Vagina (tissue), 2 donors: Measurements from ENCODE around the gene ANKRD30B.
"Not testable (repeated sequence)": the region's sequence is repeated elsewhere in the genome, so short reads cannot be mapped to it uniquely, and the experiment has no call there.

Experiments used
- CTCF ChIP-seq, 3 experiments: fragments of 450-650 bp in 2 of 3; fragments of 200-600 bp in 1 of 3; sonication (generic) in 1 of 3; IDR thresholded peaks; one replicate each; pipeline ENCODE4 v1.5.1; 2017 to 2019; ENCODE audit warnings: antibody characterized with exemption in 3 of 3, mild to moderate bottlenecking in 2 of 3, moderate library complexity in 2 of 3
- POLR2AphosphoS5 ChIP-seq, 2 donors: sonication (generic); formaldehyde crosslinking; IDR thresholded peaks; one replicate each; pipeline ENCODE4 v1.9.0; 2017; ENCODE audit warnings: antibody characterized with exemption in 2 of 2, mild to moderate bottlenecking in 2 of 2, low read depth in 1 of 2; ENCODE audit not compliant: insufficient read depth in 1 of 2

GRCh38 chr18:14811081-14811480 lies 63.1 kb downstream of the ANKRD30B start:
- TF ChIP-seq CTCF (IDR thresholded peaks at IDR 0.05); POLR2AphosphoS5 (IDR thresholded peaks at IDR 0.05; ENCODE audit: insufficient read depth in 1 of 2, low read depth in 1 of 2): not testable (repeated sequence)
